ENCODE results near the gene FXR2.
A peak's percentile ranks its signal among the peaks of the same experiment; 100 is the strongest.
"Not testable (repeated sequence)": the region's sequence is repeated elsewhere in the genome, so short reads cannot be mapped to it uniquely, and the experiment has no call there.

Gene FXR2

DNA sequence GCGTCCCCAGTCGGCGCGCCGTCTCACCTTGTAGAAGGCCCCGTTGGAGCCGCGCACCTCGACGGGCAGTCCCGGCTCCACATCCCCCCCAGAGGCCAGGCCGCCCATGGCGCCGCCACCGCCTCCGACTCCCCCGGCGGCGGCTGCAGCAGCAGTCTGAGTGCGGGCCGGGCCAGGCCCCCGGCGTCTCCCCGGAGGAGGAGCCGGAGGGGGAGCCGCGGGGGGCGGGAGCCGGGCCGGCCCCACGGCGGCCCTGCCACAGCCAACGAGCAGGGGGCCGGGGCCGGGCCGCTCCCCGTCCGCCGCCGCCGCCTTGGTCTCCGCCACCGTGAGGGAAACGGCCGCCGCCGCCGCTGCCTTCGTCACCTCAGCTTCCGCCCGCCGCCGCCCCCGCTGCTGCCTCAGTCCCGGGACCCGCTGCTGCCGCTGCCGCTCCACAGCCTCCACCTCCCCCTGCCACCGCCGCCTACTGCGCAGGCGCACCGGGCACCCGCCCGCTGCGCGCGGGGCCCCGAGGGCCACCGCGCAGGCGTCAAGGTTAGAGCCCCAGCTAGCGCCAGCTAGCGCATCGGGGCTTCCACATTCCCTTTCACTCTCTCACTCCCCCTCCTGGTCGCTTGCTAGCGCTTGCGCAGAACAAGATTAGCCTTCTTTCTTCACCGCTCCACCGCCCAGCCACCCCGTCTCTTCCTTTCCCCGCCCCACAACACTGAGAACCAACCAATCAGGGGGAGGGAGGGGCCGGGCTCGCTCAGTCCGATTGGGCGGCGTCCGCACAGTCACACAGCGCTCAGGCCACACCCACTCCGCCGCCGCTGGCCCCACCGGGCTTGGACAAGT, at the start of gene FXR2:
FXR2 (minus strand) TSS at position 473 of the 840 bp plus-strand sequence; CDS start at position 108, 365 bp downstream.
- H3K27ac ChIP-seq: peak within 1 kb of the TSS; percentile 45 to 97 (median 89)
- peak within 1 kb of the TSS; percentile 74 to 91 (median 75) for H3K4me3 ChIP-seq

DNA sequence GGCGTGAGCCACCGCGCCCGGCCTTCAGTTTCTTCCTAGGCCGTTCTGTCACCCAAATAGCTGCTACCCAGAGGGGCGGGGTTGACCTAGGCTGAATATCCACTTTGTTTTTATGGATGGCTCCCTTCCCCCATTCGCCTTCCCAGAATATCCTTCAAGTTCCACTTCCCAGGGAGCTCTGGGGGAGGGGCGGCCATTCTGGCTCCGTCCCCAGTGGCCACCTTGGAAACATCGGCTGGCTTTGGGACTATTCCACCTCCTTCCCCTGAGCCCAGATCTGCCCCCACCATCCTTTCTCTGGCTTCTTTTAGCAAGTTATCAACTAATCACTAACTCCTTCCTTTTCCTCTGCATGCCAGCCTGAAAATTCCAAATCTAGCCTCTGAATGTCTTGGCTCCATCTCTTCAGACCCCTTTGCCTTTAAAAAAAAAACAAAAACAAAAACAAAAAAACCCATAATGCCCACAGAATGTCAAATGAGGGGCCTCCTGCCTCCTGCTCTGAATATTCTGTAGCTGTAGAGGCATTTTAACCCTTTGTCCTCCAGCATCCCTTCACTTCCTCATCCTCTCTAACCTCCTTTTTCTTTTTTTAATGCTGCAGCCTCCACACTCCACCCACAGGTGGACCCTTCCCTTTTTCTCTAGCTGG, 42.4 kb upstream of the FXR2 start:
- Histone ChIP-seq H3K4me3 (no peak overlapping the region), H3K27ac (no peak overlapping the region)

DNA sequence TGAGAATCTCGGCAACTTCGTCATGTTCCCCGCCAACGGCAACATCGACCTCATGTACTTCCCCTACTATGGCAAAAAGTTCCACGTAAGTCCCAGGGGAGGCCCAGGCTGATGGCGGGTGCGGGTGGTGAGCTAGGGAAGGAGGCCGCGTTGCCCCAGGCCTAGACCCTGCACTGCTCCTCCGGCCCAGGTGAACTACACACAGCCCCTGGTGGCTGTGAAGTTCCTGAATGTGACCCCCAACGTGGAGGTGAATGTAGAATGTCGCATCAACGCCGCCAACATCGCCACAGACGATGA, 40.8 kb upstream of the FXR2 start:
- no peak overlapping the region for H3K27ac ChIP-seq

DNA sequence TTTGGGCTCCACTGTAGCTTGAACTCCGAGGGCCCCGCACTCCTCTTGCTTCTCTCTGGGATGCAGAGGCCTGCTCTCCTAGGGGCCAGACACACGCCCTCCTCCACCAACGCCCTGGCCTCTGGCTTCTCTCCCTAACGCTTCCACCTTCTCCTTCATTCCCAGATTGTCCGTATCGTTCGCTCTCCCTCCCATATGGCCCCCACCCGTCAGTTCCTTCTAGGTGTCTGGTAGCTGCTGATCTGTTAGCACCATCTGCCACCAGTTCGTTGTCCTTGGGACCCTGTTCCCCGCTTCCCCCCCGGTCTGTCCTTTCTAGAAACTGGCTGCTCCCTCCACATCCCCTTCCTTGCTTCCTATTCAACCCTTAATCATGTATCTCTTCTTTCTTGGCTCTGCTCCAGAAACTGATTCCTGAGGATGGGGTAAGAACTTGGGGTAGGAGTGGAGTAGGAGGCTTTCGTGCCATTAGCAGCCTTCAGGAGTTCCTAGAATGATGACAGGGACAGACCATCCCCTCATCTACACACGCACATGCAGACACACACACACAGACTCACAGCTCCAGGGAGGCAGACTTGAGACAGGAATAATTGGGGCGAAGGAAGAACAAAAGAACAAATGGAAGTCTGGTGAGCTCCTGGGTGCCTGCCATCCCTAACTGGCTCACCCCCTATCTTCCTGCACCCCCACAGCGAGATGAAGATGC, 40.3 kb upstream of the FXR2 start:
- H3K27ac ChIP-seq: no peak overlapping the region
- H3K4me3 ChIP-seq: no peak overlapping the region

More for the DNA sequence above, 40.8 kb upstream of the FXR2 start:
- H3K4me3 ChIP-seq: no peak overlapping the region

DNA sequence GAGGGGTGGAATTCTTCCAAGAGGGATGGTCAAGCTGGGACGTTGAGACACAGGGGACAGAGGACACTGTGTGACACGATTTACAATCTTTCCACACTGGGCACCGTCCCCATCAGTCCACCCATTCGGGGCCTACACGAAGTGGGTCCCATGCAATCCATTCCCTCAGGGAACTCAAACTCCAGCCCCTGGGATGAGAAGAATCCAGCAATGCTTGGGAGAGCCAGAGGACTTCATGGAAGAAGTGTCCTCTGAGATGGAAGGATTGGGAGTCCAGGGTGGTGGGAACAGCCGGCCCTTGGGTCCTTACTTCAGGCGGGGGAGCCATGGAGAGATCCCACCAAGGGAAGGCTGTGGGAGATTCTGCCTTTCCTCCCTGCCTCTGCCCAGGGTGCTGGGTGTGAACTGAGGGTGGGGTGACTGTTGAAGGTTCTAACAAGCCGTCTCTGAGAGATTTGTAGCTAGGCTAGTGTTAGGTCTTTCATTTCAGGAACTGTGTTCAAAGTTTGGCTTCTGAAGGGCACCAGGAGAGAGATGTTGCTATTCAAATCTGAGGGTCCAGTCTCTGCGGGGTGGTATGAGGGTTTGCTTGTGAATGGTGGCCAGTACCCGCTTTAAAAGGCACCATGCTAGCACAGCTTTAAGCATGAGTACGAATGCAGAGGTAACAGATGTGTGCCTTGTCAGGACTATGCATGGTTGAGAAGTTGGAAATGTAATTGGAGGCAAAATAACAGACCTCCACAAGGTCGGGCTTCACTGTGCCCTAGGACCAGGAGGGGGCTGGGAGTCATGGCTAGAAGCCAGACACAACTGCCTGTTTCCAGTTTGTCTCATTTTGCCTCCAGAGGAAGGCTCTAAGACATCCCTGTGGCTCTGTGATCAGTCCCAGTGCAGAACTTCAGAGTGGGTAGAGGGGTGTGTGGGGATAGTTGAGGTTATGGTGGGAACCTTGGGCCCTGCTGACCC, 38.0 kb upstream of the FXR2 start:
- no peak overlapping the region for H3K4me3 ChIP-seq

DNA sequence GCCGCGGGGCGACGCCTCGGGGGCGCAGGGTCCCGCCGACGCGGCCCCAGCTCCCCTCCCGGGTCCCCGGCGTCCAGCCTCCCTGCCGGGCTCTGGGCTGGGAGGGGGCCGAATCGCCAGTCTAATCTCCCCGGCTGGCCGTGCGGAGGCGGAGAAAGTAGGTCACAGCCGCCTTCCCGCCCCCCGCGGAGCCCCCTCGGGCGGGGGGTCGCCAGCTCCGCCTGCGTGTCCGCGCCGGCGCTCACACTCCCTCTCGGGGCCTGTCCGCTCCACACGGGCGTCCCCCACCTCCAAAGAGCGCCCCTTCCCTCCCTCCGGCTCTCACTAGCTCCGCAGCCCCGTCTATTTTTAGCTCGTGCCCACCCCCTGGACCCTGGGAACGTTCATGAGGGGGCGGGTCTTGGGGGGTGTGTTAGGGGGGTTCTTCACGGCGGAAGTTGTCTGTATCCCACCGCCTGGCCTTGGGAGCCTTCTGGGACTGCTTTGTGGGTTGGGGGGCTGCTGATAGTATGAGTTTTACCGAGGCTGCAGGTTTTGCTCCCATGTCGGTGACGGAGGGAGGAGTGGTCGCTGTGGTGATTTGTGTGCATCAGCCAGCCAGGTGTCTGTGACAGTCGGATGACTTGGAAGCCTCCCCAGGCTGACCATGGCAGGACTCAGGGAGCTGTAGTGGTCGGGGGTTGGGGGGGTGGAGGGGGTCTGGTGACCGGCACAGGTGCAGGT, 37.1 kb upstream of the FXR2 start:
- H3K27ac ChIP-seq: peak overlapping the region in 5 of 21 experiments; percentile 2 to 51 (median 19)
- H3K4me3 ChIP-seq: peak overlapping the region; percentile 10 to 46 (median 30)

More for the DNA sequence above, 38.0 kb upstream of the FXR2 start:
- H3K27ac ChIP-seq: no peak overlapping the region

DNA sequence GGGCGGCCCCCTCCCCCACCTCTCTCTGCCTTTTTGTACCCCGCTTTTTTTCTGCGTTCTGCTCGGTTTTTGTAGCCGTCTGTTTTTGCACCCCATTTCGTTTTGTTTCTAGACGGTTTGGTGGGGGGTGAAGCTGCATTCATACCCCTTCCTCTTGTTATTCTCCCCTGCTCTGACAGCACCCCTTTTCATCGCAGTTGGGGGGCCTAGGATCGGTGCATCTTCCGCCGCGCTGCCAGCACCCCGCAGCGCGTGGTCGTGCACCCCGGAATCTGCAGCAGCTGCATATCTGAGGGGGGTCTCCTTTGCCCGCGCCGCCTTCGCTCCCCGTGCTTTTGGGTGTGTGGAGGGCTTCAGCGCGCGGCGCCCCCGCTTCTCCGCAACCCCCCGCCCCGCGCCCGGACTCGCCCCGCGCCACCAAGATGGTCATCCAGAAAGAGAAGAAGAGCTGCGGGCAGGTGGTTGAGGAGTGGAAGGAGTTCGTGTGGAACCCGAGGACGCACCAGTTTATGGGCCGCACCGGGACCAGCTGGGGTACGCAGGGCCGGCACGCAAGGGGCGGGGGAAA, 36.5 kb upstream of the FXR2 start:
- Histone ChIP-seq H3K4me3 (peak overlapping the region; percentile 19 to 46 (median 30)), H3K27ac (peak overlapping the region in 5 of 21 experiments; percentile 2 to 51 (median 19))

DNA sequence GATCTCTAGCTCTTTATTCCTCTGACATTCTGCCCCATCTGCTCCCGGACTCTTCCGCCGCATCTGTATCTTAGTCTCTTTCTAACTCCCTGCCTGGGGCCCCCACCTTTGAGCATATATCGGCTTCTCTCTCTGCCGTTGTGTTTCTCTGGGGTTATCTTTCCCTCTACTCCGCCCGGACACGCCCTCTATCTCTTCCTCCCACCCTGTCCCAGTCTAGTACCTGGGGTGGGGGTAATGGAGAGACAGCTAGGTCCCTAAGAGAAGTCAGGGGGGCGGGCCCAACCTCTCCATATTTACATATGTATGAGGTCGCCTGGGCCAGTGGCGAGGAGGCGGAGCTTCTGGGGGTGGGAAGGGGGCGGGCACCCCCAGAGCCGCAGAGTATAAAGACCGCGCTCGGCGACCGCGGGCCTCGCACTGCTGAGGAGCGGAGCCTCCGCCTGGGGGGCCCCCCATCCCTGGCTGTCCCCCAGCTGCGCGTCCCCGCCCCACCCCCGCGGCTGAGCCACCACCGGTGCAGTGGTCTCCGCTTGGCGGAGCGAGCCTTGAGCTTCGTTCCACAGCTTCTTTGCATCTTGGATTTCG, 35.9 kb upstream of the FXR2 start, which contains the start of gene ATP1B2:
ATP1B2 (plus strand) TSS at position 418 of the 588 bp plus-strand sequence. CDS start 593 bp downstream, outside the sequence.
- Histone ChIP-seq H3K4me3 (peak within 1 kb of the TSS; percentile 19 to 46 (median 30)), H3K27ac (peak within 1 kb of the TSS in 5 of 21 experiments; percentile 2 to 51 (median 19))

DNA sequence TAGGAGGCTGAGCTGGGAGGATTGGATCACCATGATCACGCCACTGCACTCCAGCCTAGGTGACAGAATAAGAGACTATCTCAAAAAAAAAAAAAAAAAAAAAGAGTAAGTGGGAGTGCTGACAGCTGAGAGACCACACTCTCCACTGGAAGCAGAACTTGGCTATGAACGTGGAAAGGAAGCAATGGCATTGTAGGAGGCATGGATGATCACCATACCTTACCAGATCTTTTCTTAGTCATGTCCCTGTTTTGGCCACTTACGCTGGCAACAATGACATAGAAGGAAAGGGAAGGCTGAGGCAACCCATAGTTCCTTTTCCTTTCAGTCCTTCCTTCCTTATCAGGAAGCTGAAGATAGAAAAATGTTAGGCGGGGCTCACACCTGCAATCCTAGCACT, 32.3 kb upstream of the FXR2 start:
- Histone ChIP-seq H3K27ac (no peak overlapping the region), H3K4me3 (no peak overlapping the region)

DNA sequence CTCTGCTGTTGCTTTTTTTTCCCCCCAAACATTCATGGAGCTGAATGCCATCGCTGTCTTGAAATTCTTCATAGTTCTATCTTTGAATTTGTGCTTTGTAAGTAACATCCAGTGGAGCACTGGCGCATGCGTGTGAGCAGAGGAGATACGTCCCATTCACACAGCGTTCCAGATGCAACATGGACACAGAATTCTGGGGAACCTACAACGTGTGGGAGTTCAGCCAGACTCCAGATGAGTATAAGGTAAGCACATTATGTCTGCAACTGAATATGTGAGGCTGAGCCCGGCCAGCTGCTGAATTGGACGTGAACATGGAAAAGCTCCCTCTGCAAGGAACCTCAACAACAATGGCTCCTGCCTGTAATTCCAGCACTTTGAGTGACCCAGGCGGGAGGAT, 31.8 kb upstream of the FXR2 start:
- H3K4me3 ChIP-seq: no peak overlapping the region
- H3K27ac ChIP-seq: no peak overlapping the region

DNA sequence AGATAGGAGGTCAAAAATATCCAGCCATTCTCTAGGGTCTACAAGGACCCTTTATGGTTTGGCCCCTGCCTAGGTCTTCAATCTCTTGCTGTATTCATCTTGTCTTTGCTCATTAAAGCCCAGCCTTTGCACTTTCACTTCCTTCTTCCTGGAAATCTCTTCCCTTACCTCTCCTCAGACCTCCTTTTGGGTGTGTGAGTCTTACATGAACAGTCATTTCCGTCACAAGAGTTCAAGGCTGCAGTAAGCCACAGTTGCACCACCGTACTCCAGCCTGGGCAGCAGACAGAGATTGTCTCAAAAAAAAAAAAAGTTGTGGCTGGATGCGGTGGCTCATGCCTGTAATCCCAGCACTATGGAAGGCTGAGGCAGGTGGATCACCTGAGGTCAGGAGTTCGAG, 30.1 kb upstream of the FXR2 start:
- Histone ChIP-seq H3K27ac (no peak overlapping the region), H3K4me3 (no peak overlapping the region)

DNA sequence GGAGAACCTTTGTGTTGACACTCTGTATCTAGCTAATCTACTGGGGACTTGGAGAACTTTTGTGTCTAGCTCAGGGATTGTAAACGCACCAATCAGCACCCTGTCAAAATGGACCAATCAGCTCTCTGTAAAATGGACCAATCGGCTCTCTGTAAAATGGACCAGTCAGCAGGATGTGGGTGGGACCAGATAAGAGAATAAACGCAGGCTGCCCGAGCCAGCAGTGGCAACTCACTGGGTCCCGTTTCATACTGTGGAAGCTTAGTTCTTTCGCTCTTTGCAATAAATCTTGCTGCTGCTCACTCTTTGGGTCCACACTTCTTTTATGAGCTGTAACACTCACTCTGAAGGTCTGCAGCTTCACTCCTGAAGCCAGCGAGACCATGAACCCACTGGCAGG, 26.9 kb upstream of the FXR2 start:
- not testable (repeated sequence) for H3K4me3 ChIP-seq, H3K27ac ChIP-seq

DNA sequence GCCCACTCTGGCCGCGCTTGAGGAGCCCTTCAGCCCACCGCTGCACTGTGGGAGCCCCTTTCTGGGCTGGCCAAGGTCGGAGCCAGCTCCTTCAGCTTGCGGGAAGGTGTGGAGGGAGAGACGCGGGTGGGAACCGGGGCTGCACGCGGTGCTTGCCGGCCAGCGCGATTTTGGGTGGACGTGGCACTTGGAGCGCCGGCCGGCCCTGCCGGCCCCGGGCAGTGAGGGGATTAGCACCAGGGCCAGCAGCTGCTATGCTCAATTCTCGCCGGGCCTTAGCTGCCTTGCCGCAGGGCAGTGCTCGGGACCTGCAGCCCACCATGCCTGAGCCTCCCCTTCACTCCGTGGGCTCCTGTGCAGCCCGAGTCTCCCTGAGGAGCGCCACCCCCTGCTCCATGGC, 26.1 kb upstream of the FXR2 start:
- no peak overlapping the region for H3K27ac ChIP-seq
- no peak overlapping the region for H3K4me3 ChIP-seq

DNA sequence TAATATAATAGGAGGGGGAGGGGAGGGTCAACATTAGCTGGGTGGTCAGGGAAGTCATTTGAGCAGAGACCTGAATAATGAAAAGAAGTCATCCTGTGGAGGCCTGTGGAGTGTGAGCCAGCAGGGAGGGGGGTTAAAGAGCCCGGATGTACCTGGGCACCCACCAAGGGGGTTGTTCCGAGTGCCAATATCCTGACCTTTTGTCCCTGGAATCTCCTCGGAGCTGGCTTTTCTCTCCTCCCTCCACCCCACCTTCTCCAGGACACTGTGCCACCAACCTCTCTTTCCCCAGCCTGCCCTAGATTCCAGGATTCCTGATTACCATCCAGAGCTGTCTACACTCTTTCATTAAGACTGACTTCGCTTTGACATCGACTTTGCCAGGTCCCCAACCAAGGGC, 21.5 kb upstream of the FXR2 start:
- Histone ChIP-seq H3K4me3 (no peak overlapping the region), H3K27ac (no peak overlapping the region)

DNA sequence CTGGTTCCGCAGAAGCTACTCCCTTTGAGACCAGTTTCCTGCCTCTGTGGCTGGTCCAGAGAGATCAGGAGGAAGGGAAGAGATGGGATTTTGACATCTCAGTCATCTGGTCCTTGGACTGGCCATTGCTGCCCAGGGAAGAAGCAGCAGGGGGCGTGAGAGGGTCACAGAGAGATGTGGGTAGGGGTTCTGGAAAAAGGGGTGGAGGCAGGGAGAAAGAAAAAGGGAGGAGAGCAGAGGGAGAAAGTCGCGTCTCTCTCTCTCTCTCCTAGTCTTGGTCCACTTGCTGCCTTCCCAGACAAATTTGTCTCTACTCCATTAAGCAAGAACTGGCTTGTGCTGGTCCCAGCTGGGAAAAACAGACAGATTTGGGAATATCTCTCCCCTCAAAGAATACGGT, 19.7 kb upstream of the FXR2 start:
- Histone ChIP-seq H3K4me3 (no peak overlapping the region), H3K27ac (no peak overlapping the region)

DNA sequence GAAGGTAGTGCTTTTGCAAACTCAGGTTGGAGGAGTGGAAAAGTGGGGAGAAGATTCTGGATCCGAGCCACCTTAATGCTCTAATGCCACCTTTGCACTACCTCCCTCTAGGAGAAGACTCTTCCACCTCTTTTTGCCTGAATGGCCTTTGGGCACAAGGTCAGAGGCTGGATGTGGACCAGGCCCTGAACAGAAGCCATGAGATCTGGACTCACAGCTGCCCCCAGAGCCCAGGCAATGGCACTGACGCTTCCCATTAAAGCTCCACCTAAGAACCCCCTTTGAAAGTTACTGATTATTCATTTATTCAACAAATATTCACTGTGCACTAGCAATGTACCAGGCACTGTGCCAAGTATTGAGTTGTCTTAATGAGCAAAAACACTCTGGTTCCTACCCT, 18.4 kb upstream of the FXR2 start:
- no peak overlapping the region for H3K4me3 ChIP-seq
- no peak overlapping the region for H3K27ac ChIP-seq

DNA sequence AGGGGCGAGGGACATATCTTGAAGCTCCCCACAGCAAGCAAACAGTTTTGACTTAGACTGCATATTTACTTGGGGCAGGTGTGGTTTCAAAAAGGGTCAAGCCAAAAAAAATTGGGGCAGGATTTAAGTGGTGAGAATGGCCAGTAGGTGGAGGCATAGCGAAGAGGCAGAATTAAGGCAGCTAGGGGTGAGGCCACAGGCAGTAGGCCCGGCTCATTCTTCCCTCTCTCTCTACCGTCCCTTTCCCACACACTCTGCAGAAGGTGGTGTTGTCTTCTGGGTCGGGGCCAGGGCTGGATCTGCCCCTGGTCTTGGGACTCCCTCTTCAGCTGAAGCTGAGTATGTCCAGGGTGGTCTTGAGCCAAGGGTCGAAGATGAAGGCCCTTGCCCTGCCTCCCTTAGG, 17.8 kb upstream of the FXR2 start:
- Histone ChIP-seq H3K4me3 (no peak overlapping the region), H3K27ac (no peak overlapping the region)
